Stimulated activated CD8-positive, alpha-beta memory T cell treated with anti-CD3 and anti-CD28 coated beads, Interleukin-12 subunit alpha, Interleukin-12 subunit beta, amount 100 ng/mL, for 1 hour (primary cell): Measurements from ENCODE around the gene FH.

Experiments
- DNase-seq: peaks from one replicate; pipeline ENCODE4 v3.0.0-alpha.2; 2020; ENCODE audit warnings: low read depth

Gene FH

DNA sequence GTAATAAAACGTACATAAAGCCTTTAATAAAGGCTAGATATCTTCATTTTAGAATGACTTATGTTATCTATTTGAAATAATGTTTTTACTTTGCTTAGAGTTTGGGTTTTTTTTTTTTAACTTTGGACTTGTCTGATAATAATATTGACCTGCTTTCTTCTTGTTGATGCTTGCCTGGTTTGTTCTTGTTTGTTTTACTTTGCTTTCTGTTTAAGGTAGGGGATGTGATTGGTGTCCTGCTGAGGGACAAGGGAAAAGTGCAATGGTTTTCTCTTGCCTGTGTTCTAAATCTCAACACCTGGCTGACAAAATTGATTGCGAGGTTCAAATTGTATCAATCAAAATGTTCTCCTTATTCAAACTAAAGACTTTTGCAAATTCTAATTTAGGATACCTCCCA lies 2.2 kb upstream of the FH start:
- no peak for DNase-seq

GRCh38 chr1:241520080-241520465 lies 518 bp upstream of the FH start:
- DNase-seq = no peak

DNA sequence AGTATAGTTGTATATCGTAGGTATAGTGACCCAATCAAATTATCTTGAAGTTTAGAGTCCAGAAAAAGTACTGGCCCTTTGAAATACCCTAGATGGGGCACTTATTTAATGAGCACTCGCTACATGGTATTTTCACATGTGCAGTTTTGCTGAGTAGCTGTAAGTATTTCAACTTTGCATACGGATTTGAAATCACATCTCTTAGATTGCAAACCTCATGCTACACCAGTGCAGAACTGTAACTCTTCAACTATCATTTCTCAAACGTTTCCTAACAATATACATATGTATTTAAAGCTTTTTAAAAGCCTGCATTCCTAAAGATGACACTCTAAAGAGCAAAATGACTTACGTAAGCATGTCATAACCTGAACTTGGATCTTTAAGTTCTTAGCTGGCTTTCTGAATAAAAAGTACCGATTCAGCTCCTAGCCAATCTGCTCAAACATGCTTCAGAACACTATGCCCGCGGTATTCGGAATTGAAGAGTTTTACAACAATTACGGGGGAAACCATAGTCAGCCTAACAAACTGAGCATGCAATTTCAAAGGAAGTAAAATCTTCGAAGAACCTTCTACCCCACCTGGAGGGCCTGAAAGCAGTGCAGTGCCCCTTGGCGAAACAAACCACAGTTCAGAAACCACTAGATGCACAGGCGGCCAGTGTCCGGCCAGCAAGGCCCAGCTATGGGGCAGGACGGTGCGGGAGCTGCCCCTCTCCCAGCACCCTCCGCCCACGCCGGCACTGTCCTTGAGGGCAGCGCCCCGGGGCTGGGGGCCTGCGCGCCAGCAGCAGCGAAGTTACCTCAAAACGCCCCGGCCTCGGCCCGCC lies 863 bp downstream of the FH start:
- no peak for DNase-seq

GRCh38 chr1:241513378-241513777 lies 6.2 kb downstream of the FH start:
- DNase-seq = no peak

- no peak for DNase-seq
Observed at GRCh38 chr1:241507189-241507863, 12.2 kb downstream of the FH start.

- no peak for DNase-seq
Observed at GRCh38 chr1:241503444-241503843, 16.1 kb downstream of the FH start.

DNA sequence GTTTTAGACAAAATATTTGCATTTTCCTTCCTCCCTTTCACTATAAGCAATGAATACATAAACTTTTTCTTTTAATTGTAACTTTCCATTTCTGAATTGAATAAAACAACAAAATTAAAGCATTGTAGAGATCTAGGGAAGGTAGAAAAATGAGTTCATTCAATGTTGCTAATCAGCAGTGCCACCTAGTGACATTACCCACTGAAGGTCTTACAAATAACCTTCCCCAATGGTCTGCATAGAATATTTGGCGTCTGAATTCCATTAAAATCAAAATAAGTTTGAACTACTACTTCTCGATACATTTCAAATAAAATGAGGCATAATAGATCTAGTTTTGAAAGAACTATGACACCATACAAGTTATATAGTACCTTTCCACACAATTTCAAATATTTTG lies 19.6 kb downstream of the FH start:
- DNase-seq = no peak

DNA sequence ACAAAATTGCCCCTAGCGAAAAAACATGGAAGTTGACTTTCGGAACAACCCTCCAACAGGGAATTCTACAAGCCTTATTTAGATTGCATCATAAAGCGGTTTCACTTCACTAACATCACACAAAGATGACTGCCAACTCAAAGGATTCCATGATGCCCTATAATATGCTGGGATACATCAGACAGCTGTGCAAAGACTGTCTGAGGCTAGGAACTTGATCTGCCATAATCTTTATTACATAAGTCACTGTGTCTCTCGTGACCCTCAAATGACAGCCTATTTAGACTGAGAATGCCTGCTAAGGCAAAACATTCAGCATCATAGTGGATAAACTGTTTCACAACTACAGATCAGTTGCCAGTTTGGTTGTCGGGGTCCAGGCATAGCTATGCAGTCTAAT lies 23.8 kb downstream of the FH start:
- no peak for DNase-seq

GRCh38 chr1:241488739-241489138 lies 30.8 kb downstream of the FH start:
- DNase-seq = no peak

DNA sequence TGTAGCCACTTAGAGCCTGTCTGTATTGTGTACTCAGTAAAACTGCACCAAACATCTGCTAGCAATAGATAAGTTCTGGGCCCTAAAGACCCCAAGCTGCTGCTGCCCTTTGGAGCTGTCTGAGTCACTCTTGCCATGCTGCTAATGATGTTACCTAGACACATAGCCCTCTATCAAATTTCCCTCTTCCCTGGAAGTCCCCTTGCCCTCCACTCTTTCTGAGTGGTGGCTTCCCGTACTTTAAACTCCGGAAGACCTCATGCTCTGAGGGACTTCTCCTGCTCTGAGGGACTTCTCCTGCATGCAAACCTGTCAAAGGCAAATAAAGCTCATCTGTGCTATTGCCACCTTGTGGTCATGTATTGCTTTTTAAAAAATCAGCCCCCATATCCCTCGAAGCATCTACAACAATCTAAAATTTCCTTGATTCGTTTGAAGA lies 34.0 kb downstream of the FH start:
- no peak for DNase-seq

- DNase-seq = no peak
Observed at GRCh38 chr1:241485145-241485544, 34.4 kb downstream of the FH start.

GRCh38 chr1:241482761-241483250 lies 36.7 kb downstream of the FH start:
- DNase-seq = no peak

GRCh38 chr1:241479294-241479693 lies 40.3 kb downstream of the FH start:
- no peak for DNase-seq

GRCh38 chr1:241475671-241476070 lies 43.9 kb downstream of the FH start:
- DNase-seq = no peak

GRCh38 chr1:241473026-241473425 lies 46.5 kb downstream of the FH start:
- DNase-seq = no peak

DNA sequence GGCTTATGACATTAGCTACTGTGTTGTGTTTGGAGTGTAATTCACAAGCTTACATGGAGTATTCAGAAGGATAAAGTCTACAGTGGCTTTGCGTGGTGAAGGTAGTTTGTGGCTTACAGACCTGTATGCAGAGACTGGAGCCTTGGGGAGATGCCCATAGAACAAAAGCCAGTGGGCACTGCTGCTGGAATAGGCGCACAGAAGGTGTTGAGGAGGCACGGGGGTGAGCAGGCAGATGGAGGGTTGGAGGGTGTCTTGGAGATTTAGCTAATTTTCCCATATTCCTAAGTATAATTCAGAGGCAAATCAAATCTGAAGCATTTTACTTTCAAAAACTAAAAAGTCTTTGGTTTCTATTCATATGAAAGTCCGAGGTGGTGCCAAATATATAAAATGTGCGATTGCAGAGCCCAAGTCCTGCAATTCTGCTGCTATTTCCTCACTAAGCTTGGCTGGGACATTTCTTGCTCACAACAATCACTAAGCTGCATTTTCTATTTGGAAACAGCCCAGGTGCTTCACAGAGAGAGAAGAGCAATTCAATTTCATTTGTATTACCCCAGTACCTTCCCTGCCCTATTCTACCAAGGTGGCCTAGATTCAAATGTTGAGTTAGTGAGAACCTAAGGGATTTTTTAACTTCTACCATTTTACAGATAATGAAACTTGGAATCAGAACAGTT lies 48.5 kb downstream of the FH start:
- no peak for DNase-seq

DNA sequence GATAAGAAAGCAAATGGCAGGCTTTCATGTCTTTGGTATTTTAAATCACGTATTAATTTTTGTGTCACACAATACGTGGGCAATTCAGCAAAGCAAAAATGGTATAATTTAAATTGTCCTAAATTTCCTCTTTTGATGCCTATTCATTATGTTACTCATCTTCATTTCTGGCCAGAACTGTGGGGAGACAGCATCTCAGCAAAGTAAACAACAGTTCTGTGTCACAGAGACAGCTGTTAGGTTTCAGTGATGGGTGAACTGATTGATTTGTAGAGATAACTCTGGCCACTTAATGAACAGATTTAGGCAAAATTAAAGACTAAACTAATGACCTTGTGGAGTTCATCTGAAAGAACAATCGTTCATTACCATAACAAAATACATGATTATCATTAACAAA lies 49.2 kb downstream of the FH start:
- no peak for DNase-seq

GRCh38 chr1:241465673-241466072 lies 53.9 kb downstream of the FH start:
- DNase-seq = no peak

DNA sequence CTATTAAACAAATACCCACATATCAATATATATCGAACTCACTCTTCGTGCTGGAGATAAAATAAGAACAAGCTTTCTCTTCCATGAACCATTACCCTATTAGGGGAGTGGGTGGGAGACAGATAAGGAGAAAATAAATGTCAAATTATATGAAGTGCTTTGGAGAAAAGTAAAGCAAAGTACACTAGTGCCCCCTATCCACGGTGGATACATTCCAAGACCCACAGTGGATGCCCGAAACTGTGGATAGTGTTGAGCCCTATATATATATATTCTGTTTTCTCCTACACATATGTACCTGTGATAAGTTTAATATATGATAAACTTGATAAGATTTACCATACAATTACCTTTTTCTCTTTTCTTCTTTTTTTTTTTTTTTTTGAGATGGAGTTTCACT lies 54.6 kb downstream of the FH start:
- no peak for DNase-seq

GRCh38 chr1:241462391-241462790 lies 57.2 kb downstream of the FH start:
- DNase-seq = no peak

DNA sequence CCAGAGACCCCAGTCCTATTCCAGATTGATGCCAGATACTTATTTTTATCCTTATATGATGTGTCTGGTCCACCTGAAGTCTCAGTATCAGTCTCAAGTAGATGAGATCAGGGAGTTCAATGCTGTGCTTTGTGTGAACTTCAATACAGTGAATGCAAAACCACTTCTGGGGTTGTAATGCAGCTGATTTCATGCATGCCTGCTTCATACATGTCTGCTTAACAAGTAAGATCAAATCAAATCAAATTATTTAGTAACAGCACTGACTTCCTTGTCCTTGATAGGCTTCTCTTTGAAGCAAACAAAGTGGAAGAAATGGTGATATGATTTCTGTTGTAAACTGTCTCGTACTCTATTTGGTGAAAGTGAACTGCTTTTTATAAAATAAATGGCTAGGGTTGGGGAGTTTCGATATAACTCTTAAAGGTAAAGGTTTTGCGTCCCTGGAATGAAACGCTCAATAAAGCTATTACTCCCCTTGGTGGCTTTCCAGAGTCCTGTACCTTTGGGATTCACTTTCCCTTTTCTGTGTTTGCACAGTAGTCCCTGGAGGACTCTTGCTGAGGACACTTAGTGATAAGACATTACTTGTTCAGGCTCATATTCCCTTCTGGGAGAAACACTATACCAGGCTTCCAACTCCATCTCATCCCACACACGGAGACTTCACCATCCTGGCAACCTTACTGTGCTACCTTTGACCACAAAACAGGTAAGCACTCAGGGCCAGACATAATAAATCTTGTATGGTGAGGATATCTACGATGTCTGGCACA lies 59.3 kb downstream of the FH start:
- no peak for DNase-seq

- no peak for DNase-seq
Observed at GRCh38 chr1:241459186-241459802, 60.3 kb downstream of the FH start.
